IPS-11a (cell line): ENCODE results near the gene HNRNPUL2.
A peak's percentile ranks its signal among the peaks of the same experiment; 100 is the strongest.
"Not testable (repeated sequence)": the region's sequence is repeated elsewhere in the genome, so short reads cannot be mapped to it uniquely, and the experiment has no call there.

ENCODE experiments used
- H3K4me3 ChIP-seq: one replicate; pipeline ENCODE4 v1.5.1; 2013; ENCODE audit warnings: low read depth, low read length, control low read depth

HNRNPUL2 gene

DNA sequence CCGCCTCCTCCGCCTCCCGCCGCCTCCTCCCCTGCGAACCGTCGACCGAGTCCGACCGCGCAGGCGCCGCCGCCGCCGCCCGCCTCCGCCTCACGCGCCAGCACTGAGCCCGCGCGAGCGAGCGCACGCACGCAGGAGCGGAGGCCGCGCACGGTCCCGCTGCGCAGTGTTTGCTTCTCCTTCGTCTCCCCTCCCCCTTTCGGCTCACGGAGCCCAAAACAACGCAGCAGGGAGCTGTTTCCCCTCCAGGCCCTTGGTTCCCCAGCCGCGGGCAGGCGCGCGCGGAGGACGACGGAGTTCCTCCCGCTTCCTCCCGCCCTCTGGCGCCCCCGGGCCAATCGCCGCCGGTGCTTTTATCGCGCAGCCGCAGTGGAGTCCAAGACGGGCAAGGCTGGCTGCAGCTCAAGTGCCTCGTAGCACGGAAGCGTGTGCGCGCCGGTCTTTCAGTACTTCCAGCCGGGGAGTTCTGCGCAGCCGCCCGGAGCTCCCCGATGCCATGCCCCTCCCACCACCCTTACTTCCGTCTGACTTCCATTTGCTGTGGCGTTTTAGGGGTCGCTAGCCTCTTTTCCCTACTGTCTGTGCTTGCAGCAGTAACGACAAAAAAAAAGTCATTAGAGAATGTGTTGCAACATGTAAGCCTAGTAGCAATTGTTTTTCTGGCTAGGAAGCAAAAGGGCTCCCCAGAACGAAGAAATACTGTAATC, at the start of gene HNRNPUL2:
Gene HNRNPUL2 (minus strand): TSS at position 293 of the 707 bp plus-strand sequence. CDS start 301 bp downstream, outside the sequence.
- H3K4me3 ChIP-seq = peak within 1 kb of the TSS; percentile 97

DNA sequence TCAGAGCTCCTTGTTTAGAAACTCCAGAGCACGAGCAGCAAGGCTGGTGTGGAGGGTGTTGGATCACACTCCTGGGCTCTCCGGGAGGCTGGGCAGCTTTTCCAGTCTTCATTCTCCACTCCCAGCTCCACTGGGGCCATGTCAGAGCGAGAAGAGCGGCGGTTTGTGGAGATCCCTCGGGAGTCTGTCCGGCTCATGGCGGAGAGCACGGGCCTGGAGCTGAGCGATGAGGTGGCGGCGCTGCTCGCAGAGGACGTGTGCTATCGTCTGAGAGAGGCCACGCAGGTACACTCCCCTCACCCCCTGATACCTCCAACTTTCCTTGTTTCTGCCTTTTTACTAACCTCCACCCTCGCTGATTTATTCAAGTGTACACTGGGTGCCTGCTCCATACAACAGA, 48.4 kb upstream of the HNRNPUL2 start:
- H3K4me3 ChIP-seq = no peak overlapping the region

GRCh38 chr11:62774407-62774806, 47.1 kb upstream of the HNRNPUL2 start:
- no peak overlapping the region for H3K4me3 ChIP-seq

- peak within 1 kb of the TSS; percentile 92 for H3K4me3 ChIP-seq
Observed at GRCh38 chr11:62771144-62772021, 44.1 kb upstream of the HNRNPUL2 start, which contains the start of gene TAF6L. Gene TAF6L (plus strand): TSS chr11:62771396. CDS start chr11:62775784, 4,388 bp downstream.

DNA sequence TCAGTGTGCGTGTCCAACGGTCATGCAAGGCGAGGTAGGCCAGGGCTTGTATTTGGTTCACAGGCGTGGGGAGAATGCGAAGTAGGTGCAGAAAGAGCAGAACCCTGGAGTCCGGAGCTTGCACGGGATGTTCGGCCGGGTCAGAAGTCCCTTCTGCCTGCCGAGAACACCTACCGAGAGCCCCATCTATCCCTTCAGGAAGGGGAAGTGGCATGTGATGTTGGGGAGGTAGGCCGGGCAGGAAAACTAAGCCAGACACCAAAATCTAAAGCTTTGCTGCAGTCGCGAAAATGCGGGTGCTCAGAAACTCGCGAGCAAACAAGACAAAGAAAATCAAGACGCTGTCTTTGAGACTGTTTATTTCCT, 43.5 kb upstream of the HNRNPUL2 start:
- peak overlapping the region; percentile 40 for H3K4me3 ChIP-seq

DNA sequence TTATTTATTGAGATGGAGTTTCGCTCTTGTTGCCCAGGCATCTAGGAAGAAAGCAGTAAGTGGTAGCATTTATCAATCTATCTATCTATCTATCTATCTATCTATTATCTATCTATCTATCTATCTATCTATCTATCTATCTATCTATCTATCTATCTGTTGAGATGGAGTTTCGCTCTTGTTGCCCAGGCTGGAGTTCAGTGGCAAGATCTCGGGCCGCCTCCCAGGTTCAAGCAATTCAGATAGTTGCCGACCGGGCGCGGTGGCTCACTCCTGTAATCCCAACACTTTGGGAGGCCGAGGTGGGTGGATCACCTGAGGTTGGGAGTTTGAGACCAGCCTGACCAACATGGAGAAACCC, 33.6 kb upstream of the HNRNPUL2 start:
- not testable (repeated sequence) for H3K4me3 ChIP-seq

DNA sequence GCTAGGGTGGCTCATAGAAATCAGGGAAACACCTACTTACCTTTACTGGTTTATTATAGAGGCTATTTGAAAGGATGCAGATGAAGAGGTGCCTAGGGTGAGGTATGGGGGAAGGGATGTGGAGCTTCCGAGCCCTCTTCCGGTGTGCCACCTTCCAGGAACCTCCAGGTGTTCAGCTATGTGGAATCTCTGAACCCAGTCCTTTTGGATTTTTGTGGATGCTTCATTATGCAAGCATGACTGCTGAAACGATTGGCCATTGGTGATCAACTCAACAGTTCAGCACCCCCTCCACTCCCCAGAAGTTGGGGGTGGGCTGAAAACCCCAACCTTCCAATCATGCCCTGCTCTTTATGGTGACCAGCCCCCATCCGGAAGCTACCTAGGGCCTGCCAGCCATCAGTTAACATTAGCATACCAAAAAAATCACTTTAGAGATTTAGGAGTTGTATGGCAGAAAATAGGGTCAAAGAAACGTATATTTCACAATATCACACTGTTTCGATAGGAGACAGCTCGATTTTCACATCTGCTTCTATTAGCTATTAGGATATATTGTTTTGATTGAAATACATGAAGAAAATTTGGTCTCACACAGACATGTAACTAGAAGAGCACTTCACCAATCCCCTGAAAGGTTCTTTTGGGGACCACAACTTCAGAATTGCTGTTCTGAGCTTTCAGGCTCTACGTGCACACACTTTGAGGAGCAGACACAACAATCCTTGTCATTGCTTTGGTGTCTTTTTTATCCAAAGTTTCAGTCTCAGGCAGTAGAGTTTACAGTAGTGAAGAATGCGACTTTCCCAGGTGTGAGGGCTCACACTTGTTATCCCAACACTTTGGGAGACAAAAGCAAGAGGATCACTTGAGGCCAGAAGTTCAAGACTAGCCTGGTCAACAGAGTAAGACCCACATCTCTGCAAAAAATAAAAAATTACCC, 30.9 kb upstream of the HNRNPUL2 start:
- H3K4me3 ChIP-seq = peak overlapping the region; percentile 54

GRCh38 chr11:62755086-62755615, 27.9 kb upstream of the HNRNPUL2 start:
- H3K4me3 ChIP-seq = no peak overlapping the region

DNA sequence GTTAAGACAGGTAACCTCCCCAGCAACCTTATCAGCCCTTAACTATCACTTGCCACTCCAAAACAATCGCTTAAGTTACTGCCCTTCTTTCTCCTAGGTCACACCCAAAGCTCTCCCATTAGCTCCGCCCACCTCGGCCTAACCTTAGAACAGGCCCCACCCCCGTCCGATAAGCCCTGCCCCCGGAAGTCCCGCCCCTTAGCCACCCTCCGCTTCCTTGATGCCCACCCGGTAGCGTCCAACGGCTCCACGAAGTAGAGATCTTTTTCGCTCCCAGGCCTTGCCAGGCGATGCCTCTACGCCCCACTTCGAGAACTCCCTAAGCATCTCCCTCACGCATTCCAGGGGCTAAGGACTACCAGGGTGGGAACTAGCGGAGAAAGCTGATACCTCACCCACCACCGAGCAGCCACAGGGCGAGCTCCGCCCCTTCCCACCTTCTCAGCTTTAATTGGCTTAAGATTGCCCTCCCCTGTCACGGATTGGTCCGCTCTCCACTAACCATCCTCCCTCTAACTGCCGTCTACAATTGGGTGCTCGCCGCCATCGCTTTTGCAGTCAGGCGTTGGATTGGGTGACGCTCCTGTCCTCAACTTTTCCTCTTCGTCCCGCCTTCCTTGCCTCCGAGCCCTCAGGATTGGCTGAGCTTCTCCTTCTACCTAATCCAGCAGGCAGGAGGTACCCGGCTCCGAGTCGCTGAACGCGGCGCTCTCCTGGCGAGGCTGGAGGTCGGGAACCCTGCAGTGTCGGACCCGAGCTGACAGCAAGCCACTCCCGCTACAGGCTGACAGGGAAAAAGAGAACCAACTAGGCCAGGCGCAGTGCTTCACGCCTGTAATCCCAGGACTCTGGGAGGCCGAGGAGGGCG, 26.7 kb upstream of the HNRNPUL2 start, which contains the start of gene ZBTB3:
Gene ZBTB3 (minus strand): TSS at position 425 of the 868 bp plus-strand sequence. CDS start 496 bp downstream, outside the sequence.
- peak within 1 kb of the TSS; percentile 97 for H3K4me3 ChIP-seq

DNA sequence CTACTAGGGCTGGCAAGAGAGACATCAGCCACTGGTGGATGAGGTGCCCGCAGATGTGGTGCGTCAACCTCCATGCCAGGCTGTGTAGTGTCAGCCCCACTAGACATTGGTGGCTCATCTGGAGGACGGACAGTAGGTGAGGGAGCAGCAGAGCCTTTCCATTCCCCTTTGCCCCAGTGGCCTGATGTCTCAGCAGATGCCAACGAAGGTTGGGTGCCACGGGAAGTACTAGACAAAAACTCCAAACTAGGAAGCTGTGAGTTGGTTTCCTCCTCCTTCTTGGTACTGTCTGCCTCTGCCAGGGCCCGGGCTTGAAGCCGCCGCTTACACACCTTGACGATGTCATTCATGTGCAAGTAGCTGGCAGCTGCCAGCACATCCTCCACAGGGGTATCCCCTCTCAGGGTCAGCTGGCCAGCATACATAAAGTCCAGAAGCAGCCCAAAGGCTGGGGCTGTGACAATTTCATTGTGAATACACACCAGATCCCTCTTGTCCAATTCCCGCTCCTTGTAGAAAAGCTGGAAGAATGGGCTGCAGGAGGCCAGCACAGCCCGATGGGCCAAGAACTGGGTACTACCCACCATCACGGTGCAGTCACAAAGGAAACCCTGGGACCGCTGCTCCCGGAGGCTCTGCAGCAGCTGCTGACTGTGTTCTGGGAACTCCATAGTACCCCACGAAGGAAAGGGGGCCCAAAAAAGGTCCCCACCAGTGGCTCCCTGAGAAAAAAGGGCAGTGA, 25.9 kb upstream of the HNRNPUL2 start:
- H3K4me3 ChIP-seq = no peak overlapping the region

GRCh38 chr11:62752177-62752785, 25.0 kb upstream of the HNRNPUL2 start:
- H3K4me3 ChIP-seq = no peak overlapping the region

DNA sequence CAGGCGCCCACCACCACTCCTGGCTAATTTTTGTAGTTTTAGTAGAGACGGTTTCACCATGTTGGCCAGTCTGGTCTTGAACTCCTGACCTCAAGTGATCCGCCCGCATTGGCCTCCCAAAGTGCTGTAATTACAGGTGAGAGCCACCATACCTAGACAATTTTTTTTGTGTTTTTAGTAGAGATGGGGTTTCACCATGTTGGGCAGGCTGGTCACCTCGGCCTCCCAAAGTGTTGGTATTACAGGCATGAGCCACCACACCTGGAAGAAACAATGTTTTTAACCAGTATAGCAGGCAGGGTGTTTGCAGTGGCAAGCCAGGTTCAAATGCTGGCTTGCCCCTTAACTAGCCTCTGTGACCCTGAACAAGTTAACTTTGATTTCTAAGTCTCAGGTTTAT, 22.7 kb upstream of the HNRNPUL2 start:
- not testable (repeated sequence) for H3K4me3 ChIP-seq

GRCh38 chr11:62747475-62748160, 20.4 kb upstream of the HNRNPUL2 start:
- no peak overlapping the region for H3K4me3 ChIP-seq

DNA sequence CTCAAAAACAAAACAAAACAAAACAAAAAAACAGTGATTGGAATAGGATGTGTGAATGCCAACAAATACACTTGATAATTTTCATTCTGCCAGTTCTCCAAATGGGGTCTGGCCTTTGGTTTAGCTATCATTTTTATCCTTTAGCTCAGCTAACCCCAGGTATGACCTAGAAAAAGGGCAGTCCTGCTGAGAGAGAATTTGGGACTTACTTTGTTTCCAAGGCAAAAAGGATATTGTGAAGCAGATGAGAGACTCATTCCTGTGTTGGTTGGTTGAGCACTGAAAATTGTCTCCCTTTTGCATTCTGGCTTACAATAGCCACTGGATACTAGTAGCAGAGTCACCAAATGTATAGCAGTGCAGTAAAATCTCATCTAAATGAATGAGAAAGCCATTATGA, 9.9 kb upstream of the HNRNPUL2 start:
- no peak overlapping the region for H3K4me3 ChIP-seq

DNA sequence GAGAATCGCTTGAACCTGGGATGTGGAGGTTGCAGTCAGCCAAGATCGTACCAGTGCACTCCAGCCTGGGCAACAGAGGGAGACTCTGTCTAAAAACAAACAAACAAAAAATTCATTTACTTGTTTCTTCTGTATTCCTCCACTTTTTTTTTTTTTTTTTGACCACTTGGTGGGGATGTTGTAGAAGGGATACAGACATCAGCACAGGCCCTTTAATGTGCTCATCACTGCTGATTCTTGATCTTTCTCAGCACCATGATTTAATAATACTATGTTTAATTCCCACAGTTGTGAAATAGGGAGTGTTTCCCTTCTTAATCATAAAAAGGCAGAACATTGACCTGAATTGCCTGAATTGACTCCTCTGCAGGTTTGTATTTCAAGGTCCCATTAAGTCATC, 5.6 kb upstream of the HNRNPUL2 start:
- no peak overlapping the region for H3K4me3 ChIP-seq

DNA sequence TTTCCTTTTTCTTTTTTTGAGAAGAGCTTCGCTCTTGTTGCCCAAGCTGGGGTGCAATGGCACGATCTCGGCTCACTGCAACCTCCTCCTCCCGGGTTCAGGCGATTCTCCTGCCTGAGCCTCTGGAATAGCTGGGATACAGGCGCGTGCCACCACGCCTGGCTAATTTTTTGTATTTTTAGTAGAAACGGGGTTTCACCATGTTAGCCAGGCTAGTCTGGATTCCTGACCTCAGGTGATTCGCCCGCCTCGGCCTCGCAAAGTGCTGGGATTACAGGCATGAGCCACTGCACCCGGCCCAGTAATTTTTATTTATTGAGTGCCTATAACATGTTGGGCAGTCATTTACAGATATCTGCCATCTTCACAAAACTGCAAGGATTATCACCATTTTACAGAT, 2.8 kb upstream of the HNRNPUL2 start:
- H3K4me3 ChIP-seq = not testable (repeated sequence)

DNA sequence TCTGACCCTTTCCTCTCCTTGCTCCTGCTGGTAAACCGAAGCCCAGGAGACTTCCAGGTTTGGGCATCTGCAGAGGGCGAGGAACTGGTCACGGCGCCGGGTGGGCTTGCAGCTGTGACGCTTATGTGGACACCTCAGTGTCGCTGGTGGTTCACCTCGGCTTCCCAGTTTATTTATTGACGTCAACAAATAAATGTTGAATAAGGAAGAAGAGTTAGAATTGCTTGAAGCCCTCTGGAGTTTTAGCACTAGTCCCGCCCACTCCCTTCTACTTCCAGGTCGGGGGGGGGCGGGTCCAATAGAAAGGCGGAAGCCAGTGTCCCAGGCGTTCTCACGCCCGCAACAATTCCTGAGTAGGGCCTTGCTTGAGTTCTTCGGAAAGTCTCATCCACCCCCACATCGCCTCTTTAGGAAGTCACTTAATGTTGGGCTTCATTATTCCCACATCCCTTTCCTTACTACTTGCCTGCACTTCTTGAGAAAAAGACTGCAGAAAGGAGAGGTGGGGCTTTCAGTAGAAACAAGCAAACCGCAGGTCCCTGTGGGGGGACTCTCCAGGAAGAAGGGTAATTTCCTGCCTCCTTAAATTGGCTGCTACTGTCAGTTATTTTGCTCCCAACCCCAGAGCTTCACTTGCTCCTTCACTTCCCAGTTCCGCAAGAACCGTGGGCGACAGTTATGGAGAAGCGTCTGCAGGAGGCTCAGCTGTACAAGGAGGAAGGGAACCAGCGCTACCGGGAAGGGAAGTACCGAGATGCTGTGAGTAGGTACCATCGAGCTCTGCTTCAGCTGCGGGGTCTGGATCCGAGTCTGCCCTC, 1.1 kb upstream of the HNRNPUL2 start, which contains the start of gene TTC9C:
Gene TTC9C (plus strand): TSS at position 316 of the 818 bp plus-strand sequence. CDS start 363 bp downstream, at position 679.
- peak within 1 kb of the TSS; percentile 97 for H3K4me3 ChIP-seq
